Naive thymus-derived CD4-positive, alpha-beta T cell (primary cell): Measurements from ENCODE around the gene PTOV1. TPM values are rescaled to one million over a fixed set of nuclear protein-coding genes. Genes with fewer than 3 reads are reported as not detected.

Experiments used
- ATAC-seq: fragments of 150-1000 bp; cut with Tn5 transposase; 2 replicates; pipeline ENCODE4 v1.10.0; 2021; ENCODE audit warnings: mild to moderate bottlenecking, moderate library complexity
- CTCF ChIA-PET: fragments of 350-600 bp; sonication (Branson Sonifier 250); formaldehyde crosslinking; loops from one replicate; lab custom pipeline; 2021; ENCODE audit warnings: antibody characterized with exemption; lab: Charles Lee
- POLR2A ChIA-PET: fragments of 350-600 bp; sonication (Branson Sonifier 250); formaldehyde crosslinking; loops from one replicate; lab custom pipeline; 2021; ENCODE audit warnings: antibody characterized with exemption, inconsistent platforms; lab: Charles Lee
- DNase-seq, 9 donors: peaks; one replicate each; pipeline versions ENCODE4 v3.0.0 to v3.0.0-alpha.2; 2020 to 2022; ENCODE audit warnings: mixed read lengths in 1 of 9
- H3K27ac ChIP-seq: one replicate; pipeline ENCODE4 v1.7.0; 2013; ENCODE audit warnings: mild to moderate bottlenecking, low read depth, low read length, moderate library complexity
- H3K27me3 ChIP-seq, 2 donors: one replicate each; pipeline ENCODE4 v1.7.0; 2013; ENCODE audit warnings: low read length in 2 of 2, mild to moderate bottlenecking in 2 of 2, moderate library complexity in 2 of 2; ENCODE audit not compliant: control insufficient read depth in 2 of 2, insufficient read depth in 2 of 2
- H3K36me3 ChIP-seq, 3 experiments: 1 replicate in 2 of 3; 2 replicates in 1 of 3; pipeline ENCODE4 v1.7.0; 2013; ENCODE audit warnings: low read length in 3 of 3, mild to moderate bottlenecking in 3 of 3, moderate library complexity in 1 of 3; ENCODE audit not compliant: insufficient read depth in 3 of 3, control insufficient read depth in 2 of 3
- H3K4me1 ChIP-seq, 2 donors: one replicate each; pipeline ENCODE4 v1.7.0; 2013; ENCODE audit warnings: low read length in 2 of 2, mild to moderate bottlenecking in 2 of 2, moderate library complexity in 1 of 2; ENCODE audit not compliant: control insufficient read depth in 2 of 2, insufficient read depth in 2 of 2
- H3K4me3 ChIP-seq: 2 replicates; pipeline ENCODE4 v1.7.0; 2013; ENCODE audit warnings: mild to moderate bottlenecking, low read length
- H3K9me3 ChIP-seq, 3 experiments: 1 replicate in 2 of 3; 2 replicates in 1 of 3; pipeline ENCODE4 v1.7.0; 2013; ENCODE audit warnings: low read length in 3 of 3; ENCODE audit not compliant: control insufficient read depth in 2 of 3
- H3K27ac Mint-ChIP-seq, 9 donors: one replicate each; pipeline ENCODE4 v1.8.0; 2020 to 2022; ENCODE audit warnings: mixed read lengths in 9 of 9, mild to moderate bottlenecking in 8 of 9, moderate library complexity in 5 of 9, inconsistent platforms in 2 of 9
- H3K27me3 Mint-ChIP-seq, 5 donors: one replicate each; pipeline ENCODE4 v1.8.0; 2021 to 2022; ENCODE audit warnings: mixed read lengths in 5 of 5, mild to moderate bottlenecking in 1 of 5
- H3K36me3 Mint-ChIP-seq, 5 donors: one replicate each; pipeline ENCODE4 v1.8.0; 2020 to 2022; ENCODE audit warnings: mixed read lengths in 5 of 5, mild to moderate bottlenecking in 3 of 5, inconsistent platforms in 1 of 5
- H3K4me1 Mint-ChIP-seq, 7 donors: one replicate each; pipeline ENCODE4 v1.8.0; 2020 to 2022; ENCODE audit warnings: mixed read lengths in 7 of 7, mild to moderate bottlenecking in 3 of 7, inconsistent platforms in 1 of 7
- H3K4me3 Mint-ChIP-seq, 10 donors: one replicate each; pipeline ENCODE4 v1.8.0; 2020 to 2022; ENCODE audit warnings: mild to moderate bottlenecking in 10 of 10, mixed read lengths in 10 of 10, moderate library complexity in 6 of 10, inconsistent platforms in 2 of 10
- H3K9me3 Mint-ChIP-seq, 11 donors: one replicate each; pipeline ENCODE4 v1.8.0; 2020 to 2022; ENCODE audit warnings: mixed read lengths in 11 of 11, mild to moderate bottlenecking in 4 of 11, inconsistent platforms in 1 of 11, moderate library complexity in 1 of 11
- intact Hi-C, 2 donors: fragments of 100-400 bp; cut with micrococcal nuclease; formaldehyde crosslinking; loops; one replicate each; pipeline ENCODE4 v1.15.1; 2023
- polyA plus RNA-seq, 2 donors: library from polyadenylated mRNA; unstranded; fragments of 300-500 nt; fragmentation: Illumina TruSeq; gene quantifications; one replicate each; pipeline ENCODE4 v1.2.3, GENCODE V29; 2021
- total RNA-seq, 6 experiments: library from RNA in 5 of 6; stranded (reverse) in 5 of 6; gene quantifications; 1 replicate in 5 of 6; 2 replicates in 1 of 6; pipeline ENCODE4 v1.2.3 and lab custom pipeline; 2021 to 2026

The PTOV1 gene
- total and polyA plus RNA-seq, 7 experiments from 2014 or later, result 49.0 to 170 (median 150) TPM

DNA sequence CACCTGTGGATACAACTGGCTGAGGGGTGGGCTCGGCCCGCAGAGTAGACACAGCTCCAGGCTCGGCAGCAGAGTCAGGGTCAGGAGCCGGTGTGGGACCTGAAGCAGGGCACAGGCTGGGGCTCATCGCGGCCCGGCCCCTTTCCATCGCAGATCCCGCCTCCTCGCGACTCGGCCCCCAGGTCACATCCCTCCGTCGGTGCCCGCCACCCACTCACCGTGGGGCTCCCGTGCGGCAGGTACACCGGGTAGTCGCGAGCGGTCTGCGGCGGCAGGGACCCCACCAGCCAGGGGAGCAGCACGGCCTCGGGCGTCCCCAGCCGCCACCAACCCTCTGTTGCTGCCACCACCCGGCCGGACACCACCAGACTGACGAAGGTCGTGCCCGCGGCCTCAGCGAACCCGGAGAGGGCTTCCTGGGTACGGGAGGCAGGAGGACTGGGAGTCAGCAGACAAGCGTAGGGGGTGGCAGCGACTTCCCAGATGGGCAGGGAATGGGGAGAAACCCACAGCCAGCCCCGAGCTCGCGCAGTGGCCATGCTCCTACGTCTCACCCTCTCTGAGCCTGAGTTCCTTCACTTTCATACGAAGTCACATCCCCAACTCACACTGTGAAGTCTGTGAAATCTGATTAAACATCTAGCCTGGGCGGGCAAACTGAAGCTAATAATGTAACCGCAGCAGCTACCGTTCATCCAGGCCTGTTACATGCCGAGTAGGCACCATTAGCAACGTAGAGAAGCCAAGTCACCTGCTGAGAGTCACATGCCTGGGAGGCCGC, 41.6 kb upstream of the PTOV1 start:
- H3K4me3 Mint-ChIP-seq, result peak overlapping the region; percentile 86 to 96 (median 90)
- ATAC-seq (peak; percentile 34), DNase-seq (peak in 5 of 9 donors; percentile 39 to 58 (median 49))
- H3K27ac Mint-ChIP-seq, result peak overlapping the region; percentile 74 to 94 (median 90)
- peaks cover 0 to 9% (median 5%) of the 10 kb centered on the region in 5 donors for H3K36me3 Mint-ChIP-seq
- intact Hi-C loops, result loop anchor here in 1 of 2 donors (1.0 to 2.0 kb wide), 2 partner anchors 8 to 167 kb away; partner anchors contain the start of gene SCAF1
- Histone ChIP-seq H3K9me3 (no peaks in the 10 kb centered on the region), H3K27me3 (no peaks in the 10 kb centered on the region), H3K4me3 (peak overlapping the region; percentile 71), H3K4me1 (peaks cover 11 to 16% of the 10 kb centered on the region in 2 donors), H3K36me3 (peaks cover 0 to 3% (median 0%) of the 10 kb centered on the region in 3 experiments), H3K27ac (peak overlapping the region; percentile 73)
- H3K27me3 Mint-ChIP-seq, result no peaks in the 10 kb centered on the region
- H3K4me1 Mint-ChIP-seq, result peaks cover 23 to 46% (median 31%) of the 10 kb centered on the region in 7 donors
- no peaks in the 10 kb centered on the region for H3K9me3 Mint-ChIP-seq
- ChIA-PET CTCF (no interaction called here), POLR2A (interaction anchor here (0.7 to 5.2 kb wide), 7 partner anchors 9 to 92 kb away, joined by 3 to 39 read pairs (median 4); partner anchors contain the start of genes AKT1S1, MED25, PNKP and PTOV1)

DNA sequence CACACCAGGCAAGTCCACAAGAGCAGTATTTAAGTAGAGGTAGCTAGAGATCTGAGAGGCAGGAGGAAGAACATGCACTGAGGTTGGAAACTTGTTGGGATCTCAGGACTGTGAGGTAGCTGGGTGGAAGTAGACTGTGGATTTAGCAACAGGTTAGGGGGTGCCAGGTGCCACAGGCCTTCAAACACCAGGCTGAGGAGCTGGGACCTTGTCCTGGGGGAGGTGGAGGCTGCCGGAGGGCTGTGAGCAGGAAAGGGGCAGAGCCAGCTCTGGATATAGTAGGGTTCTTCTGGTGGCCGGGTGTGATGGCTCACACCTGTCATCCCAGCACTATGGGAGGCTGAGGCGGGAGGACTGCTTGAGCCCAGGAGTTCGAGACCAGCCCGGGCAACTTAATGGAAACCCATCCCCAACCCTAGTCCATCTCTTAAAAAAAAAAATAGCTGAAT, 41.0 kb upstream of the PTOV1 start:
- no peaks in the 10 kb centered on the region for H3K9me3 Mint-ChIP-seq
- Histone ChIP-seq H3K27ac (peak overlapping the region; percentile 73), H3K9me3 (no peaks in the 10 kb centered on the region), H3K27me3 (no peaks in the 10 kb centered on the region), H3K4me1 (peaks cover 11 to 16% of the 10 kb centered on the region in 2 donors), H3K4me3 (peak overlapping the region; percentile 71), H3K36me3 (peaks cover 0 to 3% (median 0%) of the 10 kb centered on the region in 3 experiments)
- no peak for ATAC-seq
- DNase-seq, result no peak
- peak overlapping the region; percentile 78 to 96 (median 90) for H3K4me3 Mint-ChIP-seq
- H3K27ac Mint-ChIP-seq, result peak overlapping the region; percentile 40 to 93 (median 81)
- intact Hi-C loops, result loop anchor here in 1 of 2 donors (1.0 to 10.0 kb wide), 4 partner anchors 7 to 555 kb away; partner anchors contain the start of genes NAPSA, PRMT1 and SCAF1
- no peaks in the 10 kb centered on the region for H3K27me3 Mint-ChIP-seq
- POLR2A ChIA-PET, result interaction anchor here (0.8 to 5.2 kb wide), 7 partner anchors 9 to 92 kb away, joined by 3 to 39 read pairs (median 4); partner anchors contain the start of genes MED25 and PTOV1
- CTCF ChIA-PET, result interaction anchor here (0.6 kb wide), 2 partner anchors 816 to 1519 kb away, joined by 3 read pairs; partner anchors contain the start of gene RUVBL2
- peaks cover 0 to 9% (median 5%) of the 10 kb centered on the region in 5 donors for H3K36me3 Mint-ChIP-seq
- peaks cover 23 to 49% (median 35%) of the 10 kb centered on the region in 7 donors for H3K4me1 Mint-ChIP-seq

DNA sequence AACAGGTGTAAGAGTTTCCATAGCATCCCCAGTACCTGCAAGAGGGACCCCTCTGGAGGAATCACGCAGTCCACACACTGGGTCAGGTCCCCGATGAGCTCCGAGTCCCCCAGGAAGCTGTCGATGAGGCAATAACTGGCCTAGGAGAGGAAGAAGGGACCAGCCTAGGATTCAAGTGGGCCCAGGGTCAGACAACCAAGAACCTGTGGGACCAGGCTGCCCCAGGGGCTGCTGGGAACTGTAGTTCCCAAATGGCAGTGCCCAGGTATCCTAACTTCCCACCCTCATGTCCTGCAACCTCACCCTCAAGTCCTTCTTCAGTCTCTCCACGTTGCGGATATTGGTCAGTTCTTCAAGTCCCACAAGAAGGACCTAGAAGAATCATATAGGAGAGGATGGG, 39.6 kb upstream of the PTOV1 start:
- DNase-seq, result no peak
- H3K4me3 ChIP-seq, result no peak overlapping the region
- Mint-ChIP-seq H3K9me3 (no peaks in the 10 kb centered on the region), H3K27me3 (no peaks in the 10 kb centered on the region), H3K4me3 (peak overlapping the region in 4 of 10 donors; percentile 14 to 94 (median 41)), H3K4me1 (peaks cover 20 to 49% (median 31%) of the 10 kb centered on the region in 7 donors), H3K27ac (peak overlapping the region in 3 of 9 donors; percentile 27 to 88 (median 58)), H3K36me3 (peaks cover 0 to 7% (median 2%) of the 10 kb centered on the region in 5 donors)
- no peak for ATAC-seq
- H3K9me3 ChIP-seq, result no peaks in the 10 kb centered on the region
- H3K27ac ChIP-seq, result no peak overlapping the region
- CTCF ChIA-PET, result interaction anchor here (1.0 kb wide), 1 partner anchor 130 kb away, joined by 3 read pairs; no protein-coding TSS in a partner anchor
- no peaks in the 10 kb centered on the region for H3K36me3 ChIP-seq
- peaks cover 11 to 16% of the 10 kb centered on the region in 2 donors for H3K4me1 ChIP-seq
- POLR2A ChIA-PET, result interaction anchor here (0.8 to 5.2 kb wide), 2 partner anchors 39 to 94 kb away, joined by 3 to 39 read pairs; partner anchors contain the start of gene PTOV1
- H3K27me3 ChIP-seq, result no peaks in the 10 kb centered on the region
- intact Hi-C loops, result loop anchor here in 1 of 2 donors (5.0 to 10.0 kb wide), 2 partner anchors 134 to 553 kb away; partner anchors contain the start of genes NAPSA and PRMT1

DNA sequence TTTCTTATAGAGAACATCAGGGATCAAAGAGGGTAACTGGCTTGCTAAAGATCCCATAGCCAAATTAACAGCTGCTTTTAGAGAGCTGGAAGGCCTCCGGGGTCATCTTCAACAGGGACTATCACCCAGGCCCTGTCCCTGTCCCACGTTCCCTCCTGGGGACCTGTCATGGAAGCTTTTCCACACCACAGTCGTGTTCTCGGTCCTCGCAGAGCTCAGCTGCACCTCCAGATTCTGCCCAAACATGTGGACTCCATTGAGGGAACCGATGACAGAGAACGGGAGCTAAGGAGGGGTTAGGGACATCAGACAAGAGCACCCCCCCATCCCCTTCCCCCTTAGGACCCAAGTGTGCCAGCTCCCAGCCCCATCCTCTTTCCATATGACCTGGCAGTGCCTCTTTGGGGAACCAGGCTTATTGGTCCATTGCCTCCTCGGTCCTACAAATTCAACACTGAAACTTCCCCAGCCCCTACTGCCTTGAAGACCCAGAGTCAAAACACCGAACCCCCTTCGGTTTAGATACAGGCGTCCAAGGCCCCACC, 38.4 kb upstream of the PTOV1 start:
- ATAC-seq, result no peak
- peaks cover 23 to 55% (median 35%) of the 10 kb centered on the region in 7 donors for H3K4me1 Mint-ChIP-seq
- intact Hi-C loops, result loop anchor here (2.0 to 10.0 kb wide), 5 partner anchors 78 to 552 kb away; partner anchors contain the start of genes NAPSA (in 1 of the 2), PRMT1 (in 1 of the 2), RPS11 (in 1 of the 2) and RRAS (in 1 of the 2)

DNA sequence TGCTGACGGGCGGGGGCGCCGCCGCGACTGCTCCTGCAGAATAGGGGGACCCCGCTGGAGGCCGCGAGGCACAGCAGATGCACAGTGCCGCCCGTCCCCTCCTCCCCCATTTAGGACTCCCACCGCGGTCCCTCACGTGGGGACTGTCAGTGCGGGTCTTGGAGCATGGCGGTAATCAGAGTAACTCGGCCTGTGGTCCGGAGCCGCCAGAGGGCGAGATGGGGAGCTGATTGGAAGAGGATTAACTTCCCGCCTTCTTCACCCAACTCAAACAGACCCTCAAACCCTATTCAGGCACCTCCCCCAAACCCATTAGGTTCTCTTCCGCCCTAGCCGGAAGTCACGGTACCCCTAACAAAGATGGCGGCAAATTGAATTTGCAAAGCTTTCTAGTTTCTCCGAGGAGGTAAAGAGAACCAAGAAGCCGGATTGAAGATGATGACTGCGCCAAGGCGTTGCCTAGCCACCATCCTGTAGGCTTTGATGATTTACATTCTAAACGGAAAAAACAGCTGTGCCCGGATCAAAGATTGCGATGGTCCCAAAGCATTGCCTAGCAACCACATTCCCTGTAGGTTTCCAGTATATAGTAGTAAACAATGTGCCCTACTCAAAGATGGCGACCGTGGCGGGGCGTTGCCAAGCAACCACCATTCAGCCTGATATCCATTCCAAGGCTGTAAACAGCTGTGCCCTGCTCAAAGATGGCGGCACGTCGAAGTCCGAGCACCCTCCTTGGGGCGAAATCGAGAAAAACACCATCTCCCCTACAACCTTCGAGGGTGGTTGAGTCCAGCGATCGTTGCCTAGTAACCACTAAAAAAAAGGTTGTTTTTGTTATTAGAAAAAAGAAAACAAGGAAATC, 37.7 kb upstream of the PTOV1 start, which contains the start of gene FUZ:
FUZ (minus strand) TSS at position 296 of the 865 bp plus-strand sequence; CDS start at position 110, 186 bp downstream.
- peak within 1 kb of the TSS; percentile 84 for H3K27ac ChIP-seq
- H3K4me1 ChIP-seq, result peaks cover 11 to 23% of the 10 kb centered on the region in 2 donors
- no peaks in the 10 kb centered on the region for H3K27me3 Mint-ChIP-seq
- peaks cover 0 to 4% (median 0%) of the 10 kb centered on the region in 11 donors for H3K9me3 Mint-ChIP-seq
- H3K4me3 Mint-ChIP-seq, result peak within 1 kb of the TSS; percentile 88 to 100 (median 94)
- CTCF ChIA-PET, result interaction anchor here (1.0 kb wide), 1 partner anchor 64 kb away, joined by 3 read pairs; the partner anchor contains the start of genes AKT1S1 and TBC1D17
- peaks cover 21 to 56% (median 35%) of the 10 kb centered on the region in 7 donors for H3K4me1 Mint-ChIP-seq
- DNase-seq (peak; percentile 68 to 94 (median 90)), ATAC-seq (peak; percentile 73)
- H3K9me3 ChIP-seq, result no peaks in the 10 kb centered on the region
- peaks cover 0 to 5% (median 0%) of the 10 kb centered on the region in 5 donors for H3K36me3 Mint-ChIP-seq
- no peaks in the 10 kb centered on the region for H3K27me3 ChIP-seq
- peaks cover 0 to 7% (median 0%) of the 10 kb centered on the region in 3 experiments for H3K36me3 ChIP-seq
- POLR2A ChIA-PET, result interaction anchor here (0.6 to 5.2 kb wide), 9 partner anchors 37 to 318 kb away, joined by 3 to 39 read pairs (median 10); partner anchors contain the start of genes AKT1S1, AP2A1, PNKP and PTOV1
- H3K4me3 ChIP-seq, result peak within 1 kb of the TSS; percentile 81
- intact Hi-C loops, result loop anchor here (1.0 to 10.0 kb wide), 14 partner anchors 37 to 552 kb away; partner anchors contain the start of genes VRK3 (in 2 of the 2), AKT1S1 (in 1 of the 2), ATF5 (in 1 of the 2) and NAPSA (in 1 of the 2)
- H3K27ac Mint-ChIP-seq, result peak within 1 kb of the TSS; percentile 95 to 100 (median 98)

More for the DNA sequence above, 38.4 kb upstream of the PTOV1 start:
- no peak for DNase-seq
- H3K9me3 ChIP-seq, result no peaks in the 10 kb centered on the region
- Mint-ChIP-seq H3K27ac (peak overlapping the region; percentile 86 to 100 (median 98)), H3K27me3 (no peaks in the 10 kb centered on the region), H3K9me3 (peaks cover 0 to 2% (median 0%) of the 10 kb centered on the region in 11 donors), H3K36me3 (peaks cover 0 to 5% (median 0%) of the 10 kb centered on the region in 5 donors), H3K4me3 (peak overlapping the region; percentile 88 to 100 (median 94))
- H3K27me3 ChIP-seq, result no peaks in the 10 kb centered on the region
- H3K4me1 ChIP-seq, result peaks cover 11 to 23% of the 10 kb centered on the region in 2 donors
- CTCF ChIA-PET, result interaction anchor here (1.0 kb wide), 1 partner anchor 64 kb away, joined by 3 read pairs; the partner anchor contains the start of genes AKT1S1 and TBC1D17
- peak overlapping the region; percentile 84 for H3K27ac ChIP-seq
- POLR2A ChIA-PET, result interaction anchor here (0.7 to 5.2 kb wide), 8 partner anchors 38 to 148 kb away, joined by 3 to 39 read pairs (median 10); partner anchors contain the start of genes AKT1S1, AP2A1, ATF5 and NUP62
- peak overlapping the region; percentile 81 for H3K4me3 ChIP-seq
- peaks cover 0 to under 1% (median 0%) of the 10 kb centered on the region in 3 experiments for H3K36me3 ChIP-seq
